DOHH2 (cell line): ENCODE data around the gene SESN1.
A peak's percentile ranks its signal among the peaks of the same experiment; 100 is the strongest.
"Not testable (repeated sequence)": the region's sequence is repeated elsewhere in the genome, so short reads cannot be mapped to it uniquely, and the experiment has no call there.

Source experiments
- H3F3A ChIP-seq: fragments of 200-600 bp; sonication (generic), shearing (Covaris generic); 2 replicates; pipeline ENCODE4 v1.6.0; 2016; ENCODE audit warnings: antibody characterized with exemption, mild to moderate bottlenecking; ENCODE audit not compliant: control insufficient read depth, insufficient read depth
- H3K27ac ChIP-seq: fragments of 200-600 bp; sonication (generic); 2 replicates; pipeline ENCODE4 v1.5.1; 2014; ENCODE audit warnings: low read depth, mild to moderate bottlenecking, low read length, moderate library complexity
- H3K27me3 ChIP-seq: fragments of 200-600 bp; sonication (generic); 2 replicates; pipeline ENCODE4 v1.6.1; 2014; ENCODE audit warnings: mild to moderate bottlenecking, low read length, mixed read lengths; ENCODE audit not compliant: control insufficient read depth
- H3K36me3 ChIP-seq: fragments of 200-600 bp; sonication (generic); 2 replicates; pipeline ENCODE4 v1.6.1; 2014; ENCODE audit warnings: mild to moderate bottlenecking, low read length, moderate library complexity, mixed read lengths; ENCODE audit not compliant: control insufficient read depth
- H3K4me1 ChIP-seq: fragments of 200-600 bp; sonication (generic); 2 replicates; pipeline ENCODE4 v1.6.1; 2014; ENCODE audit warnings: mild to moderate bottlenecking, low read length, mixed read lengths; ENCODE audit not compliant: control insufficient read depth
- H3K4me2 ChIP-seq: fragments of 200-600 bp; sonication (generic); 2 replicates; pipeline ENCODE4 v1.6.0; 2014; ENCODE audit warnings: mild to moderate bottlenecking, low read length, moderate library complexity
- H3K4me3 ChIP-seq: fragments of 200-600 bp; sonication (generic); 2 replicates; pipeline ENCODE4 v1.5.1; 2014; ENCODE audit warnings: mild to moderate bottlenecking, low read length, mixed read lengths
- H3K79me2 ChIP-seq: fragments of 200-600 bp; sonication (generic); 2 replicates; pipeline ENCODE4 v1.6.1; 2014; ENCODE audit warnings: mild to moderate bottlenecking, low read length, mixed read lengths; ENCODE audit not compliant: control insufficient read depth
- H3K9me2 ChIP-seq: fragments of 200-600 bp; sonication (generic); replicated peaks from 2 replicates; pipeline ENCODE4 v1.6.1; 2014; ENCODE audit warnings: mild to moderate bottlenecking, low read length, mixed read lengths; ENCODE audit not compliant: control insufficient read depth
- H3K9me3 ChIP-seq: fragments of 200-600 bp; sonication (generic); 2 replicates; pipeline ENCODE4 v1.6.1; 2014; ENCODE audit warnings: antibody characterized with exemption, low read length, mixed read lengths; ENCODE audit not compliant: control insufficient read depth, insufficient read depth
- H4K20me1 ChIP-seq: fragments of 200-600 bp; sonication (generic); 2 replicates; pipeline ENCODE4 v1.6.0; 2014; ENCODE audit warnings: low read depth, mild to moderate bottlenecking, antibody characterized with exemption, low read length, moderate library complexity; ENCODE audit not compliant: control insufficient read depth, insufficient read depth
- CTCF ChIP-seq: fragments of 200-600 bp; sonication (generic); IDR thresholded peaks from one replicate; pipeline ENCODE4 v1.5.1; 2014; ENCODE audit warnings: antibody characterized with exemption, mild to moderate bottlenecking, low read depth, low read length; ENCODE audit not compliant: poor library complexity, severe bottlenecking
- EZH2phosphoT487 ChIP-seq: fragments of 200-600 bp; sonication (generic); IDR thresholded peaks from 2 replicates; pipeline ENCODE4 v1.6.1; 2017; ENCODE audit warnings: borderline replicate concordance, mild to moderate bottlenecking, antibody characterized with exemption, low read length, moderate library complexity, mixed read lengths

Gene SESN1

GRCh38 chr6:109117346-109118035 is 22.8 kb upstream of the SESN1 start:
- H3K9me2 ChIP-seq: no peaks in the 10 kb centered on the region
- H3F3A ChIP-seq: no peaks in the 10 kb centered on the region; the same call in 1 of the 2 replicates
- H3K27me3 ChIP-seq: no peaks in the 10 kb centered on the region
- H3K27ac ChIP-seq: no peak overlapping the region
- peak overlapping the region; percentile 47 for H3K4me2 ChIP-seq
- no peak for TF ChIP-seq EZH2phosphoT487
- TF ChIP-seq CTCF: no peak
- no peaks in the 10 kb centered on the region for H3K36me3 ChIP-seq
- H3K79me2 ChIP-seq: peaks cover 12% of the 10 kb centered on the region
- H4K20me1 ChIP-seq: peaks cover 8% of the 10 kb centered on the region; the same call in 1 of the 2 replicates
- no peaks in the 10 kb centered on the region for H3K9me3 ChIP-seq
- peak overlapping the region; percentile 23; the same call in 1 of the 2 replicates for H3K4me3 ChIP-seq
- H3K4me1 ChIP-seq: peaks cover 31% of the 10 kb centered on the region

GRCh38 chr6:109112663-109113062 is 18.0 kb upstream of the SESN1 start:
- H3K9me2 ChIP-seq, H4K20me1 ChIP-seq, H3F3A ChIP-seq, H3K9me3 ChIP-seq, H3K79me2 ChIP-seq, H3K27ac ChIP-seq, H3K4me2 ChIP-seq, H3K27me3 ChIP-seq, H3K36me3 ChIP-seq, H3K4me3 ChIP-seq: not testable (repeated sequence)
- H3K4me1 ChIP-seq: peaks cover 13% of the 10 kb centered on the region

- H3K36me3 ChIP-seq, H3F3A ChIP-seq, H3K79me2 ChIP-seq, H3K27ac ChIP-seq, H3K4me2 ChIP-seq, H3K27me3 ChIP-seq, H3K9me3 ChIP-seq, H3K4me3 ChIP-seq, H3K9me2 ChIP-seq, H3K4me1 ChIP-seq, H4K20me1 ChIP-seq: not testable (repeated sequence)
Observed at GRCh38 chr6:109109663-109110062, 15.0 kb upstream of the SESN1 start.

GRCh38 chr6:109105681-109106080 is 11.0 kb upstream of the SESN1 start:
- Histone ChIP-seq H3K27me3 (no peaks in the 10 kb centered on the region), H3K4me3 (no peak overlapping the region), H3K4me1 (peaks cover 7% of the 10 kb centered on the region), H3K4me2 (no peak overlapping the region), H3K9me2 (no peaks in the 10 kb centered on the region), H3F3A (no peaks in the 10 kb centered on the region), H4K20me1 (no peaks in the 10 kb centered on the region), H3K9me3 (no peaks in the 10 kb centered on the region), H3K36me3 (no peaks in the 10 kb centered on the region; the same call in 1 of the 2 replicates), H3K79me2 (peaks cover 11% of the 10 kb centered on the region), H3K27ac (no peak overlapping the region)
- TF ChIP-seq CTCF (no peak), EZH2phosphoT487 (no peak)
